GM21528 (cell line): ENCODE data around the gene NAA15.
"Not testable (repeated sequence)": the region's sequence is repeated elsewhere in the genome, so short reads cannot be mapped to it uniquely, and the experiment has no call there.

ENCODE experiments used
- ATAC-seq: cut with Tn5 transposase; IDR thresholded peaks from one replicate; pipeline ENCODE4 v1.9.1; 2021; ENCODE audit warnings: mild to moderate bottlenecking, moderate library complexity; ENCODE audit not compliant: unreplicated experiment, low FRiP score

NAA15 gene

DNA sequence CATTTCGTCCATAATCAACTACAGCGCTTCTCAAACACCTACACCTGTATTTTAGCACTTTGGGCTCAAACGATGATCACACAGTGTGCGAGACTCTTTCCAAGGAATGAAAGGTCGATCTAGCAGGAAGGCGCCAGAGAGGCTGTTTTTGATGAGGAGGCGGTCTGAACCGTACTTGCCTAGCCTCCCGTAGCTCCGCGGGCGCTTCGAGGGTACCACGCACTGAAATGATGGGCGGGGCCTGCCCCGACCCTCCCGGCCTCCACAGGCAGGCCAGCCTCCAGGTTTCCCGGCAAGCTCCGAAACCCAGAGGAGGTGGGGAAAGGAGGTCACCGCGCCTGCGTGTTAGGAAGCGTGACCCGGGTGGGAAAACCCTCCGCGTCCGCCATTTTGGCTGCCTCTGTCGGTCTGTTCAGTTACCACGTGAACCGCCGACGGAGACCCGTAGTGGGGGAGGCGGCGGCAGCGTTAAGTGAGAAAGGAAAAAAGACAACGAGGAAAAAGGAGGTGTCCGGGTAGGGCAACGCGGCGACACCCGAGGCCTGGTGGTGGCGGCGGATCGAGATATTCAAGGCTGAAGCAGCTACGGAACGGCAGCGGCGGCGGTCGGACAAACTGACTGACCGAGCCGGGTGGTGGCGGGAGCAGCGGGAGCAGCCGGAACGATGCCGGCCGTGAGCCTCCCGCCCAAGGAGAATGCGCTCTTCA, at the start of gene NAA15:
TSS of gene NAA15 (plus strand) at position 393 of the 708 bp plus-strand sequence. CDS start at position 666, 273 bp downstream.
- peak; percentile 88 for ATAC-seq

DNA sequence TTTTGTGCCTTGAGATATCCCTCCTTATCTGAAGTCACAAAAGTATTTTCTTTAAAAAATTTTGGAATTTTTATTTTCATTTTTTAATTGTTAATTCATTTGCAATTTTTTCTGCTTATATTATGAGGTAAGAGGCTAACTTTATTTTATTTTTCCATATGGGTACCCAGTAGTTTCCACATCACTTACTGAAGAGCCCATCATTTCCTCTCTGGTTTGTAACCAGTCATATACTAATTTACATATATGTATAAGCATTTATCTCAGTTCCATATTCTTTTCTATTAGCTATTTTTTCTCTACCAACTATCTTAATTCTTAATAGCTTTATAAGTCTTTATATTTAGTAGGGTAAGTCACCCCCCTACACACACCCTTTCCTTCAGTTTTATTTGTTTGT, 48.3 kb upstream of the NAA15 start:
- ATAC-seq = no peak

DNA sequence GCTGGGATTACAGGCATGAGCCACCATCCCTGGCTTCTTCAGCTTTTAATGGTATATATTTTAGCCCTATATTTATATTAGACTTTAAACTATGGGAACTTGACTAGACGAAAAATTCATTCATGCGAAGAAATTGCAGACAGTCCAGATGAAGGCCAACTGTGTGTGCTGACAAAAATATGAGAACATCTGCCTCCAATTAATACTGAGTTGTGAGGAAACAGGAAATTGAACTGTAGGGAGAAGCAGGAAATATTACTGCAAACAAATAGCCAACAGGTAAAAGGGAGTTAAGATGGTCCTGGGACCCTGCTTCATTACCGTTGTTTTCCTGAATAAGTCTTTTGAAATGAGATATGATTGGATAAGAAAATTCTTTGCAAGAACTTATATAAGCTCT, 47.6 kb upstream of the NAA15 start:
- no peak for ATAC-seq

DNA sequence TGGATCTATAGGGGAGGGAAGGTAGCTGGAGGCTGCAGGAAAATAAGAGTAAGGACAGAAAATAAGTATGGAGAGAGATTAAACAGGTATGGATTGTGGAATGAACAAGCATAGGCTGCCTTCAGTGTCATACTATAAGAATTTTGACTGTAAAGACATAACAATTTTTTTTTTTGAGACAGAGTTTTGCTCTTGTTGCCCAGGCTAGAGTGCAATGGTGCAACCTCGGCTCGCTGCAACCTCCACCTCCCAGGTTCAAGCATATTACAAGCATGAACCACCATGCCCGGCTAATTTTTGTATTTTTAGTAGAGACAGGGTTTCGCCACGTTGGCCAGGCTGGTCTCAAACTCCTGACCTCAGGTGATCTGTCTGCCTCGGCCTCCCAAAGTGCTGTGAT, 45.7 kb upstream of the NAA15 start:
- not testable (repeated sequence) for ATAC-seq

DNA sequence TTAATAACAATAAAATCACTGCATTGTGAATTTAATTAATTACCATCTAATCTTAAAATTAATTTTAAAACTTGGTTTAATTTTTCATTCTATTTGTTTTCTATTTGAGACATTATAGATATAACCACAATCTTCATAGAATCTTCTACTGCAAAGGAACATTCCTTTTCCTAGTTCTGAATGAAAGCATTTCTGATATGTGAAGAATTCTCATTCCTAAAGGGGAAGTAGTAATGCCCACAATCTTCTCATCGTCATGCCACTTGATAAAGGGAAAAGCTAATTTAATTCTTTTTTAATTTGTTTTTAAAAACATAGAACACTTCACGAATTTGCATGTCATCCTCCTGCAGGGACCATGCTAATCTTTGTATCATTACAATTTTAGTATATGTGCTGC, 45.0 kb upstream of the NAA15 start:
- no peak for ATAC-seq

DNA sequence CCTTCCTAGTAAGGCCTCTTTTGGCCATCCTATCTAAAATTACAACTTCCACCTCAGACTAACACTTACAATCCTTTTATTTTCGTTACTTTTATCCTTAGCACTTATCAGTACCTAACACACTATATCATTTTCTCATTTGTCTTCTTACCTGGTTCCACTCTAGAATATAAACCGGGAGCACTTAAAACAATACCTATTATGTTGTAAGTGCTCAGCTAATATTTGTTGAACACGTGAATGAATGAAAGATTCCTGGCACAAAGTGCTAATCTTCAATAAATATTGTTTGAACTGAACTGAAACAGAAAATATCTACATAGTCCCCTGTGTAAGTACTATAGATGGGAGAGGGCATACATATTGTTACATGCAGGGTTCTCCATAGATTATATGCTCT, 35.7 kb upstream of the NAA15 start:
- no peak for ATAC-seq

DNA sequence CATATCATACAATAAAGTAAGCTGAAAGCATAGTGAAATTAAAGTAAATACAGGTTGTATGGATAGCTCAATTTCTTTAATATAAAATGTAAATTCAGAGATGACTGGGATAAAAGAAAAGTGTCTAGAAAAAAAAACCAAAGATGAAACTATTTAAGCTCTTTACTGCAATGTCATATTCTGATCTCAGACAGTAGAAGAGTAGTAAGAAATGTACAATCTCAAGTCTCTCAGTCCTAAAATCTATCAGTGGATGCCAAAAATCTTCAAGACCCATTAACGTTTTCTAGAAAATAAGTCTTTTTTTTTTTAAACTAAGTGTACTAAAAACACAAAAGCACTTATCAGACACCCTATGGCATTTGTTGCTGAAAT, 35.1 kb upstream of the NAA15 start:
- ATAC-seq = no peak

DNA sequence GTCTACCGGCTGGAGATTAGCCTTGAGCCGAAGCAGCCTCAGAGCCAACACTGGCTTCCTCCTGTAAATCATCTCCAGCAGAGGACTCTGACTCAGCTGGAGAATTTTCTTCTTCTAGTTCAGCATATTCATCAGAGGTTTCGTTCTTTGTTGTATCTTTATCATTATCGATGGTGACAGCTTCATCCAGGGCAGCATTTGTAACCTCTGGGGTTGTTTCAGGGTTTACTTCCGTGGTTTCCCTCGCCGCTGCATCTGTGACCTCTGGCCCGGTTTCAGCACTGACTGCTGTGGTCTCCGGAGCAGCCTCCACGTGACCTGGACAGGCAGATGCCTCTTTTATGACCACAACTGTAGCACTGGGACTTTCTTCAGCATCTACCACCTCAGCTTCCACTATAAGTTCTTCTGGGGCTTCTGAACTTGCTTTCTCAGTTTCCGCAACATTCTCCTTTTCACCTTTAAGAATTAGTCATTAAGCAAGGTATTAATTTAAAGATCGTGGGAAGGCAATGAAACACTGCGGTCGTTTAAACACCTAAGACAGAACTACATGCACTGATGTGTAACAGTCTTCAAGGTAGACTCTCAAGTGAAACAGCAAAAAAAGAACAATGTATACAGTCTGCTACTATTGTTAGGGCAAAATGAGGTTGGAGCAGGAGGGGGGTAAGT, 34.6 kb upstream of the NAA15 start:
- ATAC-seq = peak; percentile 99

DNA sequence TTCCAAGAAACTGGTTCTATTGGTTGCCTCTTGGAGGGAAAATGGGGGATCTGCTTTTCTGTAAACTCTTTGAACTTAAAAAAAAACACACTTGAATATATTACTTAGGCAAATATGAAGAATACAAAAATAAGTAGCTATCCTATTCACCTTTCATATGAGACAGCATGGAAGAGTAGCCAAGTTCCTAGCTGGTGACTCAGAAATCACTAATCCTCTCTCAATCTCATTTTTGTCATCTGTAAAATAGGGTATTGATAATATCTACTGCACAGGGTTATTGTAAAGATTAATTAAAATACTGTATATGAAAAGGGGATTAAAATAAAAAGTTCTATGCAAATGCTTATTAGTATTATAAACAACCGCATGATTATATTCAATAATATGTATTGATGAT, 34.0 kb upstream of the NAA15 start:
- no peak for ATAC-seq

DNA sequence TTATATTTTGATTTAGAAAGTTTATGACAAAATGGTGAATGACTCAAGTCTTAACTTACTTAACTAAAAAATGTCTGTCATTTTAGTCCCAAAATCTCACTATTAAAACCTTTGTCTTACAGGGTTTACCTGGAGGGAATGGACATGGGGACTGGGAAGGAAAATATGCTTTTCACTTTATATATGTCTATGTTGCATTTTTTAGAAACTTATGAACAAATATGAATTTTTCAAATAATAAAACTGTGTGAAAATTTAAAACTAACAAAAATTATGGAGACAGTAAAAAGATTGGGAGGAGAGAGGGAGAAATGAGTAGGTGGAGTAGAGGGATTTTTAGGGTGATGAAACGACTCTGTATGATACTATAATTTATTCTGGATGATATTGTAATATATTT, 27.5 kb upstream of the NAA15 start:
- ATAC-seq = no peak

DNA sequence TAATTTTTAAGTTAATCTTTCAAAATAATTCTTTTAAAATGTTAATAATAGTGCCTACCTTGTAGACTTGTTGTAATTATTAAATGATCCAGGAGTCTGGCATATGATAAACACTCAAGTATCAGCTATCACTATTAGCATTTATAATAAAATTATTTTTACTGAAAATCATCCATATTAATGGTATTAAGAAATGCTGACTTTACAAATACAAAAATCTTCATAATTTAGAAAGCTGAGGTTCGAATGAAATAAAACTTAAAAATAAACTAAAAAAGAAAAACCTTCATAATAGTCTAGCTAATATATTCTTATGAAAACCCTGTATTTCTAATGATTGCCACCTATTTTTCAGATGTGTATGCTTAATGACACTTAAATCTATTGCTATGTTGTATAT, 26.5 kb upstream of the NAA15 start:
- no peak for ATAC-seq

DNA sequence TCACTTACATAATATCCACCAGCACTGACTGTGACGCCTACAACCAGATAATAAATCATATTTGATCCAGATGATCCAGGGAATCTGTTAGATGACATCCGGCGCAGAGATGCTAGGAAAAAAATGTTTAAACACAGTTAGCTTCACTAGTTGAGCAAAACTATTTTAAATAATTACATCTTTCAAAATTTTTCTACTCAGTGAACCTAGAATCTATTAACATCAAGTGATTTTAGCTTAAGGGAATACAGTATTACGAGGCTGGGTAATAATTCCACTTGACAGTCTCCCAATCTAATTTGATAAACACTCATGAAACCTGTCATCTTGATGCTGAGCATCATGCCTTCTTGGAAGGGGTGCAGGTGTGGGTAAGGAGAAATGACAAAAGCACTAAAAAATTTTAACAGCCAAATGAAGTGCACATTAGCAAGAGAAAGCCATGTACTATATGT, 26.0 kb upstream of the NAA15 start:
- ATAC-seq = no peak

DNA sequence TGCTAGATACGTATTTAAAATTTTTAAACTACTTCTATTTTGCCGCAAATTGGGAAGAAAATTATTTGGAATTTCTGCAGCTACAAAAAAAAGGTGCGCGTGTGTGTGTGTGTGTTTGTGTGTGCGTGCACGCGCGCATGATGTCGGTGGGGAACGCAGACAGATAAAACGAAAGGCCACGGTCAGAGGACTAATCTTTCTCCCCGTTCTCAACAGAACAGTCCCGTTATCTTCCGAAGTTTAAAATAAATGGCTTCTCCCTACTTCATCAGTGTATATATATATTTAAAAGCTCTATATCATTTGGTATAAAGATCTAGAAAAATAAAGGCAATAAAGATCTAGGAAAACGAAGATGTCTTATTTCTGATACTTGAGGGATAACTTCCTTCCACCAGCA, 22.8 kb upstream of the NAA15 start:
- no peak for ATAC-seq

DNA sequence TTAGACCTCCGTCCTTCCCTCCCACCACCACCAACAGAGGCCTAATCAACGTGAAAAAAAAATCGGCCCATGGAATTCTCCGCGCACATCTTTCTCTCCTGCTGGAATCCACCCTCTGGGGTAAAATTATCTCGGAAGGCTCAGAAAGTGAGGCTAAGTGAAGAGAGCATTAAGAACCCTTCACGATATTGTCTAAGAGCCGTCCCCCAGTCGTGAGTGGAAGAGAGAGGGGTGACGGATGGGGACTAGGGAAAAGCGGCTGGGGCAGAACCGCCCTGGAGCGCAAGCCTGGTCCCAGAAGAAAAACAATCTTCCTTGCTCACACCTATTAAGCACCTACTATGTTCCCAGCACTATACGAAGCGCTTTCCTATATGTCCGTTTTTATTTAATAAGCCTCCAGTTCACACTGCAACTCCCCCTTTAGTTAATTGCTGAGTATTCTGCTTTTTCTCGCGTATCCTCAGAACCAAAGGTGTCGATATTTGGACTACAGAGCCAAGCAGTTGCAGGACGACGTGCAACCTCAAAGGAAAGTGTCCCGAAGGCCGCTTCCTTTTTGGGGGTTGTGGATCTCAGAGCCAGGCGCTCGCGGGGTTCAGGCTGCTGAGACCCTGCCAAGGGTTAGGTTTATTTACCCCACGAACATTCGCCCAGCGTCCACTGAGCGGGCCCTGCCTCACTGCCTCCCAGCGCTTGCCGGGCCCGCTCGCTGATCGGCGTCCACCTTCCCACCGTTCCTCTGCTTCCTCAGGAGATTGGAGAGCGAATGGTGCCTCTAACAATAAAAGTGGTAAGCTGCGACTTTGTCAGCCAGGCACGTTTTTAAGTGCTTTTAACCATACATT, 22.2 kb upstream of the NAA15 start:
- no peak for ATAC-seq

DNA sequence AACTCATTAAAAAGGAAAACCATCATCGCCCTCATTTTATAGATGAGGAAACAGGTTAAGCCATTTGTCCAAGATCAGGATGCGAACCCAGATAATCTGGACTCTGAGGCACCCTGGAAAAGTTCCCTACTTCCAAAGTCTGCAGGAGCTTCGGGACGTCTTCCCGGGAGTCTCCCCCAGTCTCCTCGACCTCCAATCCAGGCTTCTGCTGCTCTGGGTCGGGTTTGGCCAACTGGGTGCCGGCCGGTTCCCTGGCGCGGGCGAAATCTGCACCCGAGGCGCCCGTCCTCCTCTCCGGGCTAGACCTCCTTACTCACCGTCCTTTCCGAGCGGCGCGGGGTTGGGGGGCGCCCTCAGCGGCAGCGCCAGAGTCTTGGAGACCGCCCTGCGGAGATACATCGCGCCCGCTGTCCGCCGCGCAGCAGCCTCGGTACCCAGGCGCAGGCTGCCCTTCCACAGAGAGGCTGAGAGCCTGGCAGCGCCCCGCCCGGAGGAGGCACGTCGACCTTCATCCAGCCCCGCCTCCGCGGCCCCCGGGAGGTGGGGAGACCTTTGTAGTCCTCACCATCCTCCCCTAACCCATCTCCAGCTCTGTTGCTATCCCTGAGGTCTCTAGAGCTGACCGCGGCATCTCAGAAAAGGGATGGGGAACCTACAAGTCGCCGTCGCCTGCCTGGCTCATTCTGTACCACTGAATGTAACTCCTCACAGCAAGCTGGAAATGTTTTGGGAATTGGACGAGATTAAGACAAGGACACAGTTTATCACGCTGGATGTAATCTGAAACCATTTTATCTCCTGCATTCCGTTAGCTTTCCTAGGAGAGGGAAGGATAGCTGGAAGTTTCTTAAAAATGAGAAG, 21.3 kb upstream of the NAA15 start, which contains the start of gene MGARP:
TSS of gene MGARP (minus strand) at position 466 of the 861 bp plus-strand sequence. CDS start at position 399, 67 bp downstream.
- ATAC-seq = no peak

DNA sequence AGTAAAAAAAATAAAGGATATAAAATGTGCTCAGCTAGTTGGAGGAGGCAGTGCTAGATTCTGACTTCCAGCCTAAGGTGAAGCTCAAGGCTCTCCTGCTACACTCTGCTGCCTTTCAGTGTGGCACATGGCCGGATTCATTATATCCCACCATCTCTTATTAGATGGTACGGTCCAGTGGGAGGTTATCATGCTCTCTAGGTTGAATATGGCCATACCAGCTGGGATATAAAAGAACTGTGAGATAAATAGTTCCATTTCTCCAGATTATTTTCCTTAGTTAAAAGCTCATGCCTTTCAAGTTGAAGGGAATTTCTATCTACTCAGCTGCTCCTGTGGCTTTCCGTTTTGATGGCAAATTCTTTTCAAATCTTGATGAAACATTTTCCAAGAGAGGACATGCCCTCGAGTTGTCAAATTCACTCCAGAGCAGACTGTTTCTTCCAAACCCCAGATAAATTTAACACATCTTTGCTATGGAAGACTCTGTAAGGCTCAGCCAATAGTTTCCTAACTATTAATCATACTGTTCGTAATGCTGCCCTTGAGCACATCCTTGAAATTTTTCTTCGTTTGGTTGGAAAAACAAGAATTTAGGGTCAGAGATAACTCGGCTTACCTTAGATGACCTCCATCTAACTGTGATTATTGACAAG, 19.1 kb upstream of the NAA15 start:
- no peak for ATAC-seq

DNA sequence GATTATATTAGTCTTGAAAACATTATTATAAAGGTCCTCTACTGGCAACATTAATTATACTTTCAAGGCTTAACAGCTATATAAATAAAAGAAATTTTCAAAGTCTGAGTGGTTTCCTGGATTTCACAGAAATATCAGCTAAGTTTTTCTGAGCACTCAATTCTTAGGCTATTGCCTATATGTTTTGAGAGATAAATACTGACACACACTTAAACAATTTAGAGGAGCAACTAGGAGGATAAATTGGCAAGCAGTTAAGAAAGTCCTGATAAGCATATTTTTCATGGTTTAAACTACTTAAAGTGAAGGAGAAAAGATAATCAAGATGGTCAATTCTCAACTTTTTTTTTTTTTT, 18.6 kb upstream of the NAA15 start:
- ATAC-seq = no peak

DNA sequence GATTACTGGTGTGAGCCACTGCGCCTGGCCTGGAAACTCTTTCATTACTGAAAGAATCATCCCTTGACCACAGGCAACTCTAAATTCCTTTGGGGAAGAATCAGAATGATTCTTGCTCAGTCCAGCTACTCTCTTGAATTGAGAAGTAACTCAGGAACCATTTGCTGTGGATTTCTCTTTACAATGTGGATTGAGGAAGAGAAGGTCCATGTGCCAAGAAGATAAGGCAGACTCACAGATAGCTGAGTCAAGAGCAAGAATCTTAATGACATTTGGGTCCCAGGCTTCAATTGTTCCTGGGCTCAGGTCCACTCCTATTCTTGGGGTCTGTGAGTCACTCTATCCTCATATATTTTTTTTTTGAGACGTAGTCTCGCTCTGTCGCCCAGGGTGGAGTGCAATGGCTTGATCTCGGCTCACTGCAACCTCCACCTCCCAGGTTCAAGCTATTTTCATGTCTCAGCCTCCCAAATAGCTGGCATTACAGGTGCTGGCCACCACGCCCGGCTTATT, 15.1 kb upstream of the NAA15 start:
- ATAC-seq = no peak

DNA sequence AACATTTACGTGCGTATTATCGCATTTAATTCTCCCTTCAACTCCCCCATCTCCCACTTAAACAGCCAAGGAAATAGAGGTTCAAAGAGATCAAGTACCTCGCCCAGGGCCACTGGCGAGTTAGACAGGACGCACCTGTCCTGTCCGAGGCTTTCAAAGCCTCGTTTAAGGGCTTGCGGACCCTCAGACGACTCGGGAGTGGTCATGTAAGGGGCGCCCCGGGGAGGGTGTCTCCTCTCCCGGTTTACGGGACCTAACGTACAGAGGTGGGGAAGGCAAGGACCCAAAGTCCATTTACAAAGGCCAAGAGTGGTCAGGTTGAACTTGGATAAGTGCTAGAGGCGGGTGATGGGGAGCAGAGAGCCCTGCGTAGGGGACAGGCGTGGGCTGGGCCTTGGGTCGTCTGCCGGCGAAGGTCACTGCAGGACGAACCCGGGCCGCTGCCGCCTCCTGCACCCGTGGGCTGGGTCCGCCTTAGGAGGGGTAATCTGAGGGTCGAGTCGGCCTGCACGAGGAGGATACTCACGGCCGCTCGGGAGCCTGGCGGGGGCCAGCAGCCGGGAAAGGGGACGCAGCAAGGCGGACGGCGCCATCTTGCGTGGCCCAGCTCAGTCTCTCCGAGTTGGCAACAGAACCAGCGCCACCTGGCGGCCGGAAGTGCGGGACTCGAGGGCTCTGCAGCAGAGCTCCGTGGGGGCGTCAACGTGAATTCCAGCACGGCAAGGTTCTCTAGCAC, 5.9 kb upstream of the NAA15 start:
- ATAC-seq = peak; percentile 95
